Heart right ventricle (tissue), 16 donors: ENCODE measurements around the gene GATD1. TPM values are rescaled to one million over a fixed set of nuclear protein-coding genes. Genes with fewer than 3 reads are reported as not detected.

Experiments
- ATAC-seq, 8 donors: fragments of 200-7000 bp; cut with Tn5 transposase; one replicate each; pipeline ENCODE4 v1.9.1; 2020; ENCODE audit warnings: mild to moderate bottlenecking in 8 of 8, moderate library complexity in 8 of 8, moderate number of reproducible peaks in 1 of 8
- DNase-seq, 2 donors: peaks; one replicate each; pipeline ENCODE4 v3.0.0-alpha.2; 2020
- H3K27ac ChIP-seq, 10 donors: fragments of 200-600 bp; sonication (generic) in 2 of 10; one replicate each; pipeline versions ENCODE4 v1.5.0 to v1.8.0; 2020 to 2022; ENCODE audit warnings: mild to moderate bottlenecking in 3 of 10
- H3K27me3 ChIP-seq, 7 donors: fragments of 200-600 bp; one replicate each; pipeline ENCODE4 v1.8.0; 2021 to 2022; ENCODE audit warnings: mild to moderate bottlenecking in 2 of 7
- H3K36me3 ChIP-seq, 9 donors: fragments of 200-600 bp; sonication (generic) in 1 of 9; one replicate each; pipeline versions ENCODE4 v1.5.0 to v1.8.0; 2020 to 2022; ENCODE audit warnings: mild to moderate bottlenecking in 2 of 9
- H3K4me1 ChIP-seq, 9 donors: fragments of 200-600 bp; sonication (generic) in 1 of 9; one replicate each; pipeline versions ENCODE4 v1.5.0 to v1.8.0; 2020 to 2022; ENCODE audit warnings: mild to moderate bottlenecking in 4 of 9
- H3K4me3 ChIP-seq, 10 donors: fragments of 200-600 bp; sonication (generic) in 2 of 10; one replicate each; pipeline versions ENCODE4 v1.5.0 to v1.8.0; 2020 to 2022; ENCODE audit warnings: mild to moderate bottlenecking in 7 of 10, moderate library complexity in 2 of 10
- H3K9me3 ChIP-seq, 11 donors: fragments of 200-600 bp in 10 of 11; sonication (generic) in 2 of 11; one replicate each; pipeline versions ENCODE4 v1.5.0 to v1.8.0; 2013 to 2022; ENCODE audit warnings: mild to moderate bottlenecking in 2 of 11, control low read depth in 1 of 11, moderate library complexity in 1 of 11
- WGBS, 2 donors: extraction: QIAGEN DNeasy Blood & Tissue Kit; methylation state at CpG; one replicate each; pipeline ENCODE4 v1.1.7; 2013; ENCODE audit warnings: inconsistent platforms in 1 of 2; 5-methylcytosine and 5-hydroxymethylcytosine counted together
- intact Hi-C, 10 donors: fragments of 100-400 bp; cut with DNase I; formaldehyde crosslinking; loops; one replicate each; pipeline versions ENCODE4 v1.11.1 to v1.14.2; 2022
- polyA plus RNA-seq, 2 donors: library from polyadenylated mRNA; stranded (reverse); fragments of 200-250 nt; gene quantifications; one replicate each; pipeline ENCODE4 v1.2.3, GENCODE V29; 2013
- total RNA-seq, 10 donors: library from RNA; stranded (reverse); fragmentation: NEBNext Ultra II Directional in 3 of 10; extraction: Animal tissue kit (Norgen Biotek cat#: 25700) in 3 of 10; gene quantifications; one replicate each; pipeline versions ENCODE4 v1.2.1 to v1.2.4, GENCODE V29; 2021 to 2023
- TF ChIP-seq, protein P1 (sequence below), 9 donors: fragments of 200-600 bp; sonication (generic) in 2 of 9; IDR thresholded peaks; one replicate each; pipeline versions ENCODE4 v1.5.0 to v1.8.0; 2021 to 2022; ENCODE audit warnings: antibody characterized with exemption in 9 of 9, mild to moderate bottlenecking in 5 of 9, moderate library complexity in 1 of 9
- donor health status: Arrhythmogenic right ventricular cardiomyopathy.
- donor health status: ischemic (EF 13 %, LVEDD 7.1; RV severe dilation, severe dysfunction).
- donor health status: healthy with polysubstance abuse.
- donor health status: DM: no; HTN: yes; CAD: no.
- donor health status: DM: no; HTN: no; CAD: no.
- donor health status: ischemic (EF 25% LVEDD 6.9; RV normal size, moderate dysfunction).
- donor health status: ischemic (EF 25% LVEDD 5.7; RV mildly dilated, moderate dysfunction).
- donor health status: healthy.
- donor health status: DM: yes; HTN: yes; CAD: no.
- donor health status: Ischemic cardiomyopathy.
- donor health status: ischemic (EF 35%, LVEDD 5.7; RV mildly dilated, moderate dysfunction).
- donor health status: nonischemic (EF 11% LVEDD 7.7; RV severe dilation, severe dysfunction).
- donor health status: DM: yes; HTN: yes; CAD: no.
- donor health status: PGD.
- donor health status: ischemic (EF 29% LVEDD 5.4; RV normal size, mild dysfunction).
- donor health status: nonischemic (EF 23%, LVEDD 6.1; RV moderate dilation, normal function).

Gene GATD1
- total and polyA plus RNA-seq, 12 donors = 15.0 to 32.4 (median 26.0) TPM

DNA sequence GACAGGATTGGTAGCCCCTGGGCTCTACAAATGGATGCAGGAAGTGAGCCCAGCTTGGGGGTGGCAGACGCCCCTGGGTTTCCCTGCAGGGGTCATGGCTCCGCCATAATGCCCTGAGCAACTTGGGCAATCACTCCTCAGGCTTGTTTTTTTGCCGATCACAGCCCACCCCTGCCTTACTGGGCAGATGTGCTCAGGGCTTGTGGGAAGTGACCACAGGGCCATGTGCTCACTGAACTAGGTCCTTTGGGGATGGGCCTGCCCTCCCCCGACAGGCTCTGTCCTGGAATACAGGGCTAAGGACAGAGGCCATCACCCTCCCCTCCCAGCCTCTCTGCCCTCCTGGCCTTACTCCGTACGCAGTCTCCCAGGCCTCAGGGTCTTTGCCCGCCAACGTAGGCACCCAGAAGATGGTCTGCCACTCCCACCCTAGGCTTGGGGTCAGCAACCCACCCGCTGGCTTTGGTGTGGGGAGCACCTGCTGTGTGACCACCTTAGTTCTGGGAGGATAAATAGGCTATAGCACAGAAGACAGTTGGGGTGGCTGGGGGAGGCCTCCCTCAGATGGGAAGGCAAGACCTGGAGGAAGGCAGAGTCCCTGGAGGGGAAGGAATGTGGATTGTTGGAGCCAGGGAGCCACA is 36.3 kb upstream of the GATD1 start:
- DNase-seq = no peak
- Histone ChIP-seq H3K4me1 (peaks cover 4 to 27% (median 22%) of the 10 kb centered on the region in 9 donors), H3K4me3 (no peak overlapping the region), H3K27ac (no peak overlapping the region), H3K36me3 (peaks cover 0 to 44% (median 23%) of the 10 kb centered on the region in 9 donors), H3K27me3 (no peaks in the 10 kb centered on the region), H3K9me3 (no peaks in the 10 kb centered on the region)
- WGBS, 2 donors = 84% methylated on average over 9 of the region's 9 CpGs
- intact Hi-C loops = no loop called here
- no peak for ATAC-seq
- TF ChIP-seq, protein P1, sequence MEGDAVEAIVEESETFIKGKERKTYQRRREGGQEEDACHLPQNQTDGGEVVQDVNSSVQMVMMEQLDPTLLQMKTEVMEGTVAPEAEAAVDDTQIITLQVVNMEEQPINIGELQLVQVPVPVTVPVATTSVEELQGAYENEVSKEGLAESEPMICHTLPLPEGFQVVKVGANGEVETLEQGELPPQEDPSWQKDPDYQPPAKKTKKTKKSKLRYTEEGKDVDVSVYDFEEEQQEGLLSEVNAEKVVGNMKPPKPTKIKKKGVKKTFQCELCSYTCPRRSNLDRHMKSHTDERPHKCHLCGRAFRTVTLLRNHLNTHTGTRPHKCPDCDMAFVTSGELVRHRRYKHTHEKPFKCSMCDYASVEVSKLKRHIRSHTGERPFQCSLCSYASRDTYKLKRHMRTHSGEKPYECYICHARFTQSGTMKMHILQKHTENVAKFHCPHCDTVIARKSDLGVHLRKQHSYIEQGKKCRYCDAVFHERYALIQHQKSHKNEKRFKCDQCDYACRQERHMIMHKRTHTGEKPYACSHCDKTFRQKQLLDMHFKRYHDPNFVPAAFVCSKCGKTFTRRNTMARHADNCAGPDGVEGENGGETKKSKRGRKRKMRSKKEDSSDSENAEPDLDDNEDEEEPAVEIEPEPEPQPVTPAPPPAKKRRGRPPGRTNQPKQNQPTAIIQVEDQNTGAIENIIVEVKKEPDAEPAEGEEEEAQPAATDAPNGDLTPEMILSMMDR (IDR thresholded peaks at IDR 0.05) = no peak

DNA sequence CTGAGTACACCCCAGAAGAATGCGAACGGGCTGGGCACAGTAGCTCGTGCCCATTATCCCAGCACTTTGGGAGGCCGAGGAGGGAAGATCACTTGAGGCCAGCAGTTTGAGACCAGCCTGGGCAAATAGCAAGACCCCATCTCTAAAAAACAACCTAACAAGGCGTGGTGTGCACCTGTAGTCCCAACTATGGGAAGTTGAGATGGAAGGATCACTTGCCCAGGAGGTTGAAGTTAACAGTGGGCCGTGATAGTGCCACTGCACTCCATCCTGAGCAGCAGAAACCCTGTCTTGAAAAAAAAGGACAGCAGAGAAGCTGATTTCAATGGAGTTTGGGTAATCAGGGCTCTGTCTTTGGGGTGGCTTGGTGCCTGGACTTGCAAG is 35.8 kb upstream of the GATD1 start:
- WGBS, 2 donors = 92% methylated on average over 6 of the region's 6 CpGs

DNA sequence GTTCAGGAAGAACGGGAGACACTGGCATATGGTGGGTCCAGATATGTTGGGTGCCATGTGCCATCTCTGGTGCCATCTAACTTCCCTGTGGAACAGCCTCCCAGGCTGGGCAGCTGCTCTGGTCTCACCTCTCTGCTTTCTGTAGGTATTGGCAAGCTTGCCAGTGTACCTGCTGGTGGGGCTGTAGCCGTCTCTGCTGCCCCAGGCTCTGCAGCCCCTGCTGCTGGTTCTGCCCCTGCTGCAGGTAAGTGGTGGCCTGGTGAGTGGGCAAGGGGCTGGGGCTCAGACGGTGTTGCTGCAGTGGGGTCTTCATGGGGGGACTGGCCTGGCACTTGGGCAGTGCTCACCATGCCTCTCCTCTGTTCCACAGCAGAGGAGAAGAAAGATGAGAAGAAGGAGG is 35.1 kb upstream of the GATD1 start:
- DNase-seq (no peak), ATAC-seq (no peak)
- H3K27ac ChIP-seq = no peak overlapping the region
- H3K27me3 ChIP-seq = no peaks in the 10 kb centered on the region
- WGBS, 2 donors = 80 to 94% methylated on average over 3 of the region's 3 CpGs
- no peaks in the 10 kb centered on the region for H3K9me3 ChIP-seq
- H3K4me1 ChIP-seq = peaks cover 4 to 35% (median 28%) of the 10 kb centered on the region in 9 donors
- no peak overlapping the region for H3K4me3 ChIP-seq
- H3K36me3 ChIP-seq = peaks cover 0 to 44% (median 23%) of the 10 kb centered on the region in 9 donors
- intact Hi-C loops = no loop called here
- TF ChIP-seq, protein P1 (IDR thresholded peaks at IDR 0.05) = no peak

More for the DNA sequence above, 35.8 kb upstream of the GATD1 start:
- H3K9me3 ChIP-seq = no peaks in the 10 kb centered on the region
- TF ChIP-seq, protein P1 (IDR thresholded peaks at IDR 0.05) = no peak
- H3K4me1 ChIP-seq = peaks cover 4 to 30% (median 26%) of the 10 kb centered on the region in 9 donors
- intact Hi-C loops = no loop called here
- ATAC-seq (no peak), DNase-seq (no peak)
- no peak overlapping the region for H3K27ac ChIP-seq
- H3K36me3 ChIP-seq = peaks cover 0 to 44% (median 23%) of the 10 kb centered on the region in 9 donors
- H3K27me3 ChIP-seq = no peaks in the 10 kb centered on the region
- H3K4me3 ChIP-seq = no peak overlapping the region

DNA sequence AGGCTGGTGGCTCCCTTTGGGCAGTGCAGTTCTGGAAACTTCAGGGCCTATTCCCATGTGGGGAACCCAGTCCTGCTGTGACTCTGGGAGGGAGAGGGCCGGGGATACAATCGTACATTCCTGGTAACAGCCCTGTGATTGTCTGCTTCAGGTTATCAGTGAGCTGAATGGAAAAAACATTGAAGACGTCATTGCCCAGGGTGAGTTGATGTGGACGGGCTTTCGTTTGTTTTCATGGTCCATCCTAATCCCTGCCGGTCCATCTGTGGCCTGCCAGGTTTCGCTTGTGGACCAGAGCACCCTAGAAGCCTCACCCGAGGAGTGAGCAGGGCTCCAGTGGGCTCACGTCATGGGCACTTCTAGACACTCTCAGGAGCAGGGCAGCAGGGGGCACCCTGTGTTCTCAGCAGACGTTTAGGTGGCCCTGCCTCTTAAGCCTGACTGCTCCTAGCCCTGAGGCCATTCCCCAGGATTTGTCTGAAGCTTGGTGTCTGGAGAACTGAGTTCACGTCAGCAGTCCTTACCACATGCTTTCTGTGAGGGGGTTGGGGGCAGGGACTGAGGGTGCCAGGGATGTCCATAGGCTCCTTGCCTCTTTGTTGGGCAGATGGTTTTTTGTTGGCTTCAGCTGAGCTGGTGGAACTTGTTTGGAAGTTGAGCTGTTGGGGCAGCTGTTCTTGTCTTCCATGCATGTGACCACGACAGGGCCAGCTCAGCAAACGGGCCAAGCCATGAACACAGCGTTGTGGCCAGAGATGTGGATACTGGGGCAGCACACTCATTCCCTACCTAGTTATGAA is 34.4 kb upstream of the GATD1 start:
- Histone ChIP-seq H3K36me3 (peaks cover 0 to 44% (median 23%) of the 10 kb centered on the region in 9 donors), H3K9me3 (no peaks in the 10 kb centered on the region), H3K27me3 (no peaks in the 10 kb centered on the region), H3K4me3 (peak overlapping the region in 4 of 10 donors; percentile 8 to 99 (median 94)), H3K27ac (peak overlapping the region in 1 of 10 donors; percentile 96), H3K4me1 (peaks cover 4 to 35% (median 28%) of the 10 kb centered on the region in 9 donors)
- 60 to 66% methylated on average over 14 of the region's 14 CpGs for WGBS, 2 donors
- TF ChIP-seq, protein P1 (IDR thresholded peaks at IDR 0.05) = peak in 3 of 9 donors; percentile 18 to 27 (median 20)
- intact Hi-C loops = no loop called here
- DNase-seq (no peak), ATAC-seq (no peak)
